Posterior vena cava (tissue), 2 donors: ENCODE results near the gene TTBK2. TPM values are rescaled to one million over a fixed set of nuclear protein-coding genes. Genes with fewer than 3 reads are reported as not detected.

Experiments
- DNase-seq: peaks from one replicate; pipeline ENCODE4 v3.0.0-alpha.2; 2020; ENCODE audit warnings: low spot score
- intact Hi-C, 2 donors: fragments of 100-400 bp; cut with DNase I; formaldehyde crosslinking; loops; one replicate each; pipeline versions ENCODE4 v1.14.1 to v1.14.2; 2022 to 2023
- total RNA-seq, 2 donors: library from RNA; stranded (reverse); fragmentation: NEBNext Ultra II Directional; extraction: Animal tissue kit (Norgen Biotek cat#: 25700); gene quantifications; one replicate each; pipeline ENCODE4 v1.2.1, GENCODE V29; 2021
- donor health status: DM: yes; HTN: yes; CAD: no.
- donor health status: DM: yes; HTN: yes; CAD: no.

TTBK2 gene
- total RNA-seq, 2 donors from 2014 or later: 21.7 to 25.2 TPM

DNA sequence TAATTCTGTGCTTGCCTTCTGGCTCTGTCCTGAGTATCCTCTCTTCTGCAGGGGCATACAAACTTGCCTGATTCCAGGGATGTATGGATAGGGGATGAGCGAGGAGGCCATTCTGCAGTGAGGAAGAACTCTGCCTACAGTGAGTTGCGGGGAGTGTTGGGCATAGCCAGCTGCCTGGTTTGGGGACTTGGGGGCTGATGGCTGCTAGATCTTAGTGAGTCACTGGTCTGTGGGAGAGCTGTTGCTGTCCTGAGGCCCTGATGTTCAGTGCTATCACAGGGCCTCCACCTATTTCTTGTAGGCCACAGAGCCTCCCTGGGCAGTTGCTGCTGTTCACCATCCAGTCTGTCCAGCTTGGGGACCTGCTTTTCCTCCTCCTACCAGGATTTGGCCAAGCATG is 204.0 kb downstream of the TTBK2 start:
- intact Hi-C loops: no loop called here

DNA sequence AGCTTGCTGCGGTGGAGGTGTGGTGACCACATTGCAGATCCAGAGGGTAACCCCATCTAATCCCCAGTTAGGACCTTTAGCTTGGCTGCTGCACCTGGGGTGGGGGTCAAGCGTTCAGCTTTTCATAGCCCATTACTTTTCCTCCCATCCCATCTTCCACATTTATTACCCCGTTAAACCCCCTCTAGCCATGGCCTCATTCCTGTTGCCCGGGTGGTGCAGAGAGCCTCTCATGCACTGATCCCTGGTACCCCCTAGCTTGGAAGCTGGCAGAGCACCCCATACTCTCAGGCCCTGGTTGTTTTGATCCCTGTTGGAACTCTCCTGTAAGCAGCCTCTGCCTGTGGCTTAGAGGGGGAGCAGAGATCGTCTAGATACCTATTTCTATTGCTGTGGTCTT is 204.5 kb downstream of the TTBK2 start:
- DNase-seq: no peak
- intact Hi-C loops: no loop called here

More for the DNA sequence above, 204.0 kb downstream of the TTBK2 start:
- DNase-seq: no peak

DNA sequence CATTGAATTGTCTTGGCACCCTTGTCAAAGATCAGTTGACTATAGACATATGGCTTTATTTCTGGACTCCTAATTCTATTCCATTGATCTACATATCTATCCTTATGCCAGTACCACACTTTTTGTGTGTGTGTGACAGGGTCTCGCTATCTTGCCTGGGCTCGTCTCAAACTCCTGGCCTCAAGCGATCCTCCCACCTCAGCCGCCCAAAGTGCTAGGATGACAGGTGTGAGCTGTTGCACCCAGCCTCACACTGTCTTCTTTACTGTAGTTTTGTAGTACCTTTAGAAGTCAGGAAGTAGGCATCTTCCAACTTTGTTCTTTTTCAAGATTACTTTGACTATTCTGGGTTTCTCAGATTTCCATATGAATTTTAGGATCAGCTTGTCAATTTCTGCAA is 208.0 kb downstream of the TTBK2 start:
- intact Hi-C loops: no loop called here
- DNase-seq: no peak

DNA sequence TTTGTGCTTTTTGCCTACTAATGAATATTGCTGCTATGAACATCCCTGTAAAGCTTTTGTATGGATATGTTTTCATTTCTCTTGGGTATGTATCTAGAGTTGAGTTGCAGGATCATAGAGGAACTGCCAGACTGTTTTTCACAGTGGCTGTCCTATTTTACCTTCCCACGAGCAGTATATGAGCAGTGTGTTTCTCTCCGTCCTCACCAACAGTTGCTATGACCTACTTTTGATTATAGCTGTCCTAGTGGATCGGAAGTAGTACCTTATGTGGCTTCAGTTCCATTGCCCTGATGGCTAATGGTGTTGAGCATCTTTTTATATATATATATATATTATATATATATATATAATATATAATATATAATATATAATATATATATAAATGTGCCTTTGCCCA is 208.8 kb downstream of the TTBK2 start:
- intact Hi-C loops: no loop called here
- DNase-seq: no peak

DNA sequence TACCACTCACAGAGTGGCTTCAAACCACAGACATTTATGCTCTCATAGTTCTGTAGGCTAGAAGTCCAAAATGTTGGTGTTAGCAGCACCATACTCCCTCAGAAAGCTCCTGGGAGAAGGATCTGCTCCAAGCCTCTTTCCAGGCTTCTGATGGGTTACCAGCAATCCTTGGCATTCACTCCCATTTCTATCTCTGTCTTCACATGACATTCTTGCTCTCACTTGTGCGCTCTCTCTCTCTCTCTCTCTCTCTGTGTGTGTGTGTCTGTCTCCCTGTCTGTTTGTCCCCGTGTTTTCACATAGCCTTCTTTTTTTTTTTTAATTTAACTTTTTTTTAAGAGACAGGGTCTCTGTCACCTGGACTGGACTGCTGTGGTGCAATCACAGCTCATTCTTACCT is 209.9 kb downstream of the TTBK2 start:
- DNase-seq: no peak
- intact Hi-C loops: no loop called here

DNA sequence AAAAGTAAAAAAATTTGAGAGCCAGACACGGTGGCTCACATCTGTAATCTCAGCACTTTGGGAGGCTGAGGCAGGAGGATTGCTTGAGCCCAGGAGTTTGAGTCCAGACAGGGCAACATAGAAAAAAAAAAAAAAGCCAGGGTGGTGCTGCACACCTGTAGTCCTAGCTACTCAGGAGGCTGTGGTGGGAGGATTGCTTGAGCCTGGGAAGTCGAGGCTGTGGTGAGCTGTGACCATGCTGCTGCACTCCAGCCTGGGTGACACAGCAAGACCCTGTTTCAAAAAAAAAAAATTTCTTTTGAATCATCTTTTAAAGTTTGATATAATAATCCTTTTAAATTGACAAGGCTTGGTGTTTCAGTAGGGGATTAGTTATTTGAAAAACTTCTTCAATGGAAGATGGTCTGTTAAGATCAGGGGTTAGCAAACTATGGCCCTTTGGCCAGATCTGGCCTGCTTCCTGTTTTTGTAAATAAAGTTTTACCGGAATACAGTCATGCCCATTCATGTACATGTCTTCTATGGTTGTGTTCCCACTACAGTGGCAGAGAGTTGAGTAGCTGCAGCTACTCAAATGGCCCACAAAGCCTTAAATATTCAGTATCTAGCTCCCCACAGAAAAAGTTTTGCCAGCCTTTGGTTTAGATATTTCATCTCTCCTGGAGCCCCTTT is 212.6 kb downstream of the TTBK2 start:
- intact Hi-C loops: loop anchor here (5.0 kb wide), 1 partner anchor 219 kb away; no protein-coding TSS in a partner anchor
- DNase-seq: no peak

DNA sequence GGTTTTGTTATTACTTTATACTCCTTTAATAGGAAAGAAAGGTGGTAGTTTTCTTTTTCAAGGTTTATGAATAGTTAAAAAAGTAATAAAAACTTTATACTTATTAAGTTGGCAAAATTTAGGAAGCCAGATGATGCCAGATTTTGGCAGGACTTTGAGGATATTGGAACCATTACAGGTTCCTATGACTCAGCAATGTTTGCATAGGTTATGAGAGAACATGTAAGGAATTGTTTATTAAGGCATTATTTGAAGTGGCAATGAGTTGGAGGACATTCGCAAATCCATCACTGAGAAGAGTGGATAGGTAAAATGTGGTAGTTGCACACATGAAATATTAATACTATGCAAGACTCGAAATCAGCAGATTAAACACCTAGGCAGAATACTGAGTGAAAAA is 213.5 kb downstream of the TTBK2 start:
- intact Hi-C loops: loop anchor here (5.0 kb wide), 1 partner anchor 220 kb away; no protein-coding TSS in a partner anchor
- DNase-seq: no peak

DNA sequence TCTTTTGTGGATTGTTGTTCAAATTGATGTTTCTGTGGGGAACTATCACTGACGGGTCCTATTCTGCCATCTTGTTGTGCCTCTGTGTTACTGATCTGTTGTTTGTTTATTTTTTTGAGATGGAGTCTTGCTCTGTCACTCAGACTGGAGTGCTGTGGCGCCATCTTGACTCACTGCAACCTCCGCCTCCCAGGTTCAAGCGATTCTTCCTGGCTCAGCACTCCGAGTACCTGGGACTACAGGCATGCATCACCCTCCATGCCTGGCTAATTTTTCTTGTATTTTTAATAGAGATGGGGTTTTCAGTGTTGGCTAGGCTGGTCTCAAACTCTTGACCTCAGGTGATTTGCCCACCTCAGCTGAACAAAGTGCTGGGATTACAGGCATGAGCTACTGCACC is 215.2 kb downstream of the TTBK2 start:
- intact Hi-C loops: loop anchor here (5.0 kb wide), 1 partner anchor 222 kb away; no protein-coding TSS in a partner anchor
- no peak for DNase-seq

DNA sequence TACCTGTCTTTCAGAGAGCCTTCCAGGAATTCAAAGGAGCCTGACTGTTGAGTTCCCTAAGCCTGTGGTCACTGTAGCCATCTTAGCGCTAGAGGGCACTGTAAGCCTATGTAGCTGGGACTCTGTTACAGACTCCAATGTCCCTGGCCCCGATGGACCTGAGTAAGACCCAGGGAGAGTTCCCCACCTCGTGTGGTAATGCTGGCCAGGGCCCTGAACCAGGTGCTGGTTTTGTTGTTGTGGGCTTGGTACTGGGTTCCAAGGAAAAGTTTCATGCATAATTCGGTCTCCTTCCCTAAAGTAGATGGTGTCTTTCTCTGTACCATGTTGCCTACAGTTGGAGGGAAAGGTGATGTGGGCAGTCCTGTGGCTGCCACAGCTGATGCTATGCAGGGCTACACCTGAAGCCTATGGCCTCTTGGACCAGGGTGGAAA is 216.1 kb downstream of the TTBK2 start:
- intact Hi-C loops: no loop called here
- no peak for DNase-seq

DNA sequence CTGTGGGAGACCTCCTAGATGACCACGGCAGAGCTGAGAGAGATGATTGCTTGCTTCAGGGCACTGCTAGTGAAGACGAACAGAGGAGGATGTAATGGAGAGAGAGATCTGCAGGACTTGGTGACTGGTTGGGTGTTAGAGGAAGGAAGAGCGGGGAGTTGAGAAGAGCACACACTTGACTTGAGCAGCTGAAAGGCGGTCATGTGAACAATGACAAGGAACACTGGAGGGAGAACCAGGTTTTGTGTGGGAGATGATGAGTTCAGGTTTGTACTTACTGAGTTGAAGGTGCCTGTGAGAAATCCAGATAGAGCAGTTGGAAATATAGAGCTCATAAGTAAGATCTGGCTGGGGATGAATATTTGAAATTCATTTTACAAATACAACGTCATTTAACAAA is 224.0 kb downstream of the TTBK2 start:
- intact Hi-C loops: no loop called here
- no peak for DNase-seq

DNA sequence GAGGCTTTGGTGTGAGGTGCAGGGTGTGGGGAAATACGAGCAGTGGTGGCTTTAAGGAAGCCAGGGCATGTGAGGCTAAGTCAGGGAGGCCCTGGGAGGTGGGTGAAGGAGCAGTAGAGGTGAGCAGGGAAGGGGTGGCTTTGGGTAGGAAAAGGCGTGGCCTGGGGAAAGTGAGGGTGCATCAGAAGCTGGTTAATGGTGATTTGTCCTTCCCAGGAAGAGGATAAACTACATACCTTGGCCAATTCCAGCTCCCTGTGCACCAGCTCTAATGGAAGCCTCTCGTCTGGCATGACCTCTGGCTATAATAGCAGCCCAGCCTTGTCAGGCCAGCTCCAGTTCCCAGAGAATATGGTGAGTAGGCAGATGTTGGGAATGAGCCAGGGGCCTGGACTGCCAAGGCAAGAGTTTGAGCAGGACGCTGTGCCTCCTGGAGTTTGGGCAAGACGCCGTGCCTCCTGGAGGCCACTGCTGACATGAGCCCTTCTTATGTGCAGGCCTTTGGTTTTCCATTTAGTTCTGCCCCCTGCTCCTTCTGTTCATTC is 225.0 kb downstream of the TTBK2 start:
- intact Hi-C loops: no loop called here
- no peak for DNase-seq

DNA sequence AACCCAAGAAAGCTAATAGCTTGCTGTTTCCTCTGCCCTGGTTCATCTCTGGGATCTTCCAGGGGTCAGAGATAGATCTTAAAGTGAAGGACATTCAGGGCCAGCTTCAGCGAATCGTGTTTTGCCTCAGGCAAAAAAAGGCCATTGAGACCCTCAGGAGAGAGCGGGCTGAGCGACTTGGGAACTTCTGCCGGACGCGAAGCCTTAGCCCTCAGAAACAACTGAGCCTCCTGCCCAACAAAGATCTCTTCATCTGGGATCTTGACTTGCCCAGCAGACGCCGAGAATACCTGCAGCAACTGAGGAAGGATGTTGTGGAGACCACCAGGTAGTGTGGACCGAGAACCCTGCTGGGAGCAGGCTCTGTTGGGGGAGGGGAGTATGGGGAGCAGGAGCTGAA is 226.2 kb downstream of the TTBK2 start:
- no peak for DNase-seq
- intact Hi-C loops: no loop called here

DNA sequence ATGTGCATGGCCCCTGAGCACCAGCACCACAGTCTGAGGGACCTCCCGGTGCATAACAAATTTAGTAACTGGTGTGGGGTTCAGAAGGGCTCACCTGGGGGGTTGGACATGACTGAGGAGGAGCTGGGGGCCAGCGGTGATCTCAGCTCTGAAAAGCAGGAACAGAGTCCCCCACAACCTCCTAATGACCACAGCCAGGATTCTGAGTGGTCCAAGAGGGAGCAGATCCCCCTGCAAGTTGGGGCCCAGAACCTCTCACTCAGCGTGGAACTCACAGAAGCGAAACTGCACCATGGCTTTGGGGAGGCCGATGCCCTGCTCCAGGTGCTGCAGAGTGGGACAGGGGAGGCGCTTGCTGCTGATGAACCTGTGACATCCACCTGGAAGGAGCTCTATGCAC is 226.6 kb downstream of the TTBK2 start:
- DNase-seq: no peak
- intact Hi-C loops: no loop called here

DNA sequence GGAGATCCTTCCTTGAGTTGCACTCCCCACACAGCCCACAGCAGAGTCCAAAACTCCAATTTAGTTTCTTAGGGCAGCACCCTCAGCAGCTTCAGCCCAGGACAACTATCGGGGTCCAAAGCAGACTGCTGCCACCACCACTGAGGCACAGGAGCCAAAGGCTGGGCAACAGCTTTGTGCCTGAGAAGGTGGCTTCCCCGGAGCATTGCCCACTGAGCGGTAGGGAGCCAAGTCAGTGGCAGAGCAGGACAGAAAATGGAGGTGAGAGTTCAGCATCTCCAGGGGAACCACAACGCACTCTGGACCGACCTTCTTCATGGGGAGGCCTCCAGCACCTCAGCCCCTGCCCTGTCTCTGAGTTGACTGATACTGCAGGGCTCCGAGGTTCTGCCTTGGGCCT is 227.1 kb downstream of the TTBK2 start:
- intact Hi-C loops: no loop called here
- no peak for DNase-seq

DNA sequence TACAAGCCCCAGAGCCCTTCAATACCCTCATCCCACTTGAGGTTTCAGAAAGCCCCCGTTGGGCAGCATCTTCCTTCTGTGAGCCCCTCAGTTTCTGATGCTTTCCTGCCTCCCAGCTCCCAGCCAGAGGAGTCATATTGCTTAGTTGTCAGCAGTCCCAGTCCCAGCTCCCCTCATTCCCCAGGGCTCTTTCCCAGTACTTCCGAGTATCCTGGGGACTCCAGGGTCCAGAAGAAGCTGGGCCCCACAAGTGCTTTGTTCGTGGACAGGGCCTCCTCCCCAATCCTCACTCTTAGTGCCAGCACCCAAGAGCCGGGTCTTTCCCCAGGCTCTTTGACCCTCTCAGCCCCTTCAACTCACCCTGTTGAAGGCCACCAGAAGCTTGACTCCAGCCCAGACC is 227.6 kb downstream of the TTBK2 start:
- DNase-seq: no peak
- intact Hi-C loops: no loop called here

DNA sequence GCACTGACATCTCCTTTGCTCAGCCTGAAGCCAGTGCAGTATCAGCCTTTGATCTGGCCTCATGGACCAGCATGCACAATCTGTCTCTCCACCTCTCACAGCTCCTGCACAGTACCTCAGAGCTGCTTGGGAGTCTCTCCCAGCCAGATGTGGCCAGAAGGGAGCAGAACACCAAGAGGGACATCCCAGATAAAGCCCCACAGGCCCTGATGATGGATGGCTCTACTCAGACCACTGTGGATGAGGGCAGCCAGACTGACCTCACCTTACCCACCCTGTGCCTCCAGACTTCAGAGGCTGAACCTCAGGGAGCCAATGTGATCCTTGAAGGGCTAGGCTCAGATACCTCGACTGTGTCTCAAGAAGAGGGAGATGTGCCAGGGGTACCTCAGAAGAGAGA is 228.0 kb downstream of the TTBK2 start:
- DNase-seq: no peak
- intact Hi-C loops: no loop called here

DNA sequence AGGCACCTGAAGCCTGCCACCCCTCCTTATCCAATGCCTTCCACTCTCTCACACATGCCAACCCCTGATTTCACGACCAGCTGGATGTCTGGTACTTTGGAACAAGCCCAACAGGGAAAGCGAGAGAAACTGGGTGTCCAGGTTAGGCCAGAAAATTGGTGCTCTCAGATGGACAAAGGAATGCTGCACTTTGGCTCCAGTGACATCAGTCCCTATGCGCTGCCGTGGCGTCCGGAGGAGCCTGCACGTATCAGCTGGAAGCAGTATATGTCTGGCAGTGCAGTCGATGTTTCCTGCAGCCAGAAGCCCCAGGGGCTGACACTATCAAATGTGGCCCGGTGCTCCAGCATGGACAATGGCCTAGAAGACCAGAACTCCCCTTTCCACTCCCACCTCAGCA is 228.8 kb downstream of the TTBK2 start:
- intact Hi-C loops: no loop called here
- no peak for DNase-seq

DNA sequence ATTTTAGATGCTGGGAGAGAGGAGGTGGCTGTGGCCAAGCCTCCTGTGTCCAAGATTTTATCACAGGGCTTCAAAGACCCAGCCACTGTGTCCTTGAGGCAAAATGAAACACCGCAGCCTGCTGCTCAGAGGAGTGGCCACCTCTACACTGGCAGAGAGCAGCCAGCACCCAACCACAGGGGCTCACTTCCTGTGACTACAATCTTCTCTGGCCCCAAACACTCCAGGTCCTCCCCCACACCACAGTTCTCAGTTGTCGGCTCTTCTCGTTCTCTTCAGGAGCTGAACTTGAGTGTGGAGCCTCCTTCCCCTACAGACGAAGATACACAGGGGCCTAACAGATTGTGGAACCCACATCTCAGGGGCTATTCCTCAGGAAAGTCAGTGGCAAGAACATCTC is 229.3 kb downstream of the TTBK2 start:
- intact Hi-C loops: no loop called here
- DNase-seq: no peak
